Measurements from ENCODE around the gene AMFR. TPM values are rescaled to one million over a fixed set of nuclear protein-coding genes. Genes with fewer than 3 reads are reported as not detected.

AMFR gene
- total RNA-seq, 1 experiment from 2014 or later, result 25.6 TPM

DNA sequence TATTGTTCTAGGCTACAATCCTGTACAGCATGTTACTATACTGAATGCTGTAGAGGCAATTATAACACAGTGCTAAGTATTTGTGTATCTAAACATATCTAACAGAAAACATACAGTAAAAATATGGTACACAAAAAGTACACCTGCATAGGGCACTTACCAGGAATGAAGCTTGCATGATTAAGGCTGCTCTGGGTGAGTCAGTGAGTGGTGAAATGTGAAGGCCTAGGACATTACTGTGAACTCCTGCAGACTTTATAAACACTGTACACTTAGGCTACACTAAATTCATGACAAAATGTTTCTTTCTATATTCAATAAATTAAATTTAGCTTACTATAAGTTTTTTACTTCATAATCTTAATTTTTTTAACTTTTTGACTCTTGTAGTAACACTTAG is 37.1 kb downstream of the AMFR start:
- Histone ChIP-seq H3K27ac (ENCODE audit: insufficient read length, low read depth, low read length) (no peak overlapping the region), H2BK20ac (ENCODE audit: low read depth, low read length, poor library complexity, severe bottlenecking) (no peak overlapping the region), H3K4me1 (ENCODE audit: insufficient read depth, low read length) (no peaks in the 10 kb centered on the region), H2BK5ac (ENCODE audit: insufficient read length, low read length) (no peak overlapping the region), H3T11ph (ENCODE audit: low read length) (no peak overlapping the region), H3K14ac (ENCODE audit: insufficient read depth, low read length) (no peak overlapping the region), H4K5ac (ENCODE audit: insufficient read length, low read depth, low read length) (no peak overlapping the region), H3K23me2 (ENCODE audit: insufficient read length, low read depth, low read length, poor library complexity, severe bottlenecking) (no peaks in the 10 kb centered on the region), H2AK5ac (ENCODE audit: insufficient read length, low read length) (no peak overlapping the region), H3K79me2 (ENCODE audit: insufficient read depth, low read length) (no peaks in the 10 kb centered on the region), H3K9me3 (ENCODE audit: control insufficient read depth, low read depth, low read length) (no peaks in the 10 kb centered on the region), H3K9ac (ENCODE audit: extremely low read depth, insufficient read length, low read length) (no peak overlapping the region), H3K4ac (ENCODE audit: low read depth, low read length) (no peak overlapping the region), H3K4me2 (ENCODE audit: insufficient read depth, insufficient read length, low read length) (no peak overlapping the region), H2AFZ (ENCODE audit: low read length) (no peak overlapping the region), H4K91ac (ENCODE audit: insufficient read length, low read depth, low read length) (no peak overlapping the region), H4K8ac (replicated peaks; ENCODE audit: insufficient read length, low read depth, low read length) (no peak overlapping the region), H3K27me3 (ENCODE audit: insufficient read depth, low read length) (no peaks in the 10 kb centered on the region), H2BK120ac (ENCODE audit: low read depth, low read length, poor library complexity, severe bottlenecking) (no peak overlapping the region), H3K79me1 (ENCODE audit: insufficient read depth, low read depth, low read length, poor library complexity, severe bottlenecking) (no peaks in the 10 kb centered on the region), H3K18ac (ENCODE audit: insufficient read length, low read depth, low read length) (no peak overlapping the region), H2BK12ac (ENCODE audit: insufficient read length, low read depth, low read length) (no peak overlapping the region), H3K23ac (ENCODE audit: insufficient read length, low read depth, low read length) (no peak overlapping the region), H4K20me1 (ENCODE audit: control insufficient read depth, insufficient read depth, insufficient read length) (peaks cover 3% of the 10 kb centered on the region), H2BK15ac (ENCODE audit: low read depth, low read length) (no peak overlapping the region), H3K56ac (ENCODE audit: insufficient read length, low read depth, low read length) (no peak overlapping the region)
- Mint-ChIP-seq H3K27me3 (ENCODE audit: low read depth) (peaks cover 2% of the 10 kb centered on the region; the same call in 1 of the 2 replicates), H3K4me3 (no peak overlapping the region), H3K4me1 (no peaks in the 10 kb centered on the region), H3K36me3 (ENCODE audit: insufficient read depth in 1 of 3, low read depth in 3 of 3) (peaks cover 50 to 70% (median 69%) of the 10 kb centered on the region in 3 experiments), H3K9me3 (peaks cover 10 to 14% of the 10 kb centered on the region in 2 experiments), H3K27ac (no peak overlapping the region)
- DNase-seq, result no peak
- TF ChIP-seq, protein P1, sequence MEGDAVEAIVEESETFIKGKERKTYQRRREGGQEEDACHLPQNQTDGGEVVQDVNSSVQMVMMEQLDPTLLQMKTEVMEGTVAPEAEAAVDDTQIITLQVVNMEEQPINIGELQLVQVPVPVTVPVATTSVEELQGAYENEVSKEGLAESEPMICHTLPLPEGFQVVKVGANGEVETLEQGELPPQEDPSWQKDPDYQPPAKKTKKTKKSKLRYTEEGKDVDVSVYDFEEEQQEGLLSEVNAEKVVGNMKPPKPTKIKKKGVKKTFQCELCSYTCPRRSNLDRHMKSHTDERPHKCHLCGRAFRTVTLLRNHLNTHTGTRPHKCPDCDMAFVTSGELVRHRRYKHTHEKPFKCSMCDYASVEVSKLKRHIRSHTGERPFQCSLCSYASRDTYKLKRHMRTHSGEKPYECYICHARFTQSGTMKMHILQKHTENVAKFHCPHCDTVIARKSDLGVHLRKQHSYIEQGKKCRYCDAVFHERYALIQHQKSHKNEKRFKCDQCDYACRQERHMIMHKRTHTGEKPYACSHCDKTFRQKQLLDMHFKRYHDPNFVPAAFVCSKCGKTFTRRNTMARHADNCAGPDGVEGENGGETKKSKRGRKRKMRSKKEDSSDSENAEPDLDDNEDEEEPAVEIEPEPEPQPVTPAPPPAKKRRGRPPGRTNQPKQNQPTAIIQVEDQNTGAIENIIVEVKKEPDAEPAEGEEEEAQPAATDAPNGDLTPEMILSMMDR (conservative IDR thresholded peaks at IDR 0.05), result no peak
